RKO (cell line): ENCODE measurements around the gene KRTAP22-1.

ENCODE experiments used
- DNase-seq: peaks from one replicate; pipeline ENCODE4 v3.0.0-alpha.2; 2016; ENCODE audit warnings: low spot score

The KRTAP22-1 gene

DNA sequence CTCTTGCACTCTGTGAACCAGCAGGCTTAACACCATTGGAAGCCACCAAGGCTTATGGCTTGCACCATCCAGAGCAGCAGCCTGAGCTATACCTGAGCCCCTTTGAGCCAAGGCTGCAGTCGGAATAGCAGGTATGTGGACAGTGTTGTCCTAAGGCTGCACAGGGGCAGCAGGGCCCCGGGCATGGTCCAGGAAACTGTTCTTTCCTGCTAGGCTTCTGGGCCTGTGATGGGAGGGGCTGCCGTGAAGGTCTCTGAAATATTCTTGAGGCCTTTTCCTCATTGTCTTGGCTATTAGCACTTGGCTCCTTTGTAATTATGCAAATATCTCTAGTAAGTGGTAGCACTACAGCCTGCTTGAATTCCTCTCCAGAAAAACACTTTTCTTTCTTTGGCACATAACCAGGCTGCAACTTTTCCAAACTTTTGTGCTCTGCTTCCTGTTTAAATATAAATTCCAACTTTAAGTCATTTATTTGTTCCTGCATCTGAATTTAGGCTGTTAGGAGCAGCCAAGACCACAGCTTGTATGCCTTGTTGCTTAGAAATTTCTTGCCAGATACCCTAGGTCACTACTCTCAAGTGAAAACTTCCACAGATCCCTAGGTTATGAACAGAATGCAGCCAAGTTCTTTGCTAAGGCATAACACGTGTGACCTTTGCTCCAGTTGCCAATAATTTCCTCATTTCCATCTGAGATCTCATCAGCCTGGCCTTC lies 24.7 kb downstream of the KRTAP22-1 start:
- DNase-seq, result no peak

DNA sequence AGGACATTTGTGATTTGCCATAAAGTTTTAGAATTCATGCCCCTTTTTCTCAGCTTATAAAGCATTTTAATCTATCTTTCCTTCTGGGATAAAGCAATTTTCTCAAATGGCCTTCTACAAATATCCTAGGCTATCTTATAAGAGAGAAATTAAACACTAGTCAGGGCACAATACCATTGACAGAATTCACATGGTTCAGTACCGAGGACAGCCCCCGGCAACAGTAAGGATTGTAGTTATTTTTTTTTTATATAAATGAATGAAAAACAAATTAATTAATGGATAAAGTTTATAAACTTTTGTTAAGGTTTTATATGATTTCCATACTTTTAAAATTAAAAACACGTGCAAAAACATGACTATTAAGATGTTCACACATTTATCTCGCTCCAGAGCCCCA lies 27.2 kb downstream of the KRTAP22-1 start:
- DNase-seq, result no peak

DNA sequence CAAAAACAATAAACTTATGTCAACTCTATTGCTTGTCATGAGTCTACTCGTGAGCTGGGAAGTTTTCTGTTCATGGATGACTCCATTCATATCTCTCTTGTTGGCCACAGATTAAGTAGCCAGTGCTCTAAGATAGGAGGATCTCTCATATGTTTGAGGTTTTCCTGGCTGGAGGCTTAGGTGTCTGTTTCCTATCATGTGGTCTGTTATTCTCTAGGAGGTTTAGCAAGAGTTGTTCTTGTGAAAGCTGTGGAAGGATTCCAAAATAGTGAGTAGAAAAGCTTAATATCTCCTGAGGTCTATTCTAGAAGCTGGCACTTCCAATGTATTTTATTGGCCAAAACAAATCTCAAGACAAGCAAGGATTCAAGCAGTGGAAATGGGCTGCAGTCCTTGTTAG lies 28.3 kb downstream of the KRTAP22-1 start:
- no peak for DNase-seq

DNA sequence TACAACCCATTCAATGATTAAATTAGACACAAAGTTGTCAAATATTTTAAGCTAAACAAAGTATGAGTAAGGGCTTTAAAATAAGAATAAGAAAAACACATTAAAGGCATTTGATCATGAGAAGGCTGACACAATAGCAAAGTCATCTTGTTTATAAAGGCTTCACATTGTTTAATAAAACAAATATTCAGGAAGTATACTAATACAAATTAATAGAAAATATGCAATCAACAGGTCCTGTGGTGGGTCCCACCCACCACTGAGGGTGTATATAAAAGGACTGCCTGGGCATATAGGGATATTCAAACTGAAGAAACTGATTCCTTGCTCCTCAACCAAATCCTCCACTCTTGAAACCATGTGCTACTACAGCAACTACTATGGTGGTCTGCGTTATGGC lies 34.0 kb downstream of the KRTAP22-1 start, which contains the start of gene KRTAP20-2:
KRTAP20-2 (plus strand) TSS at position 301 of the 400 bp plus-strand sequence; CDS start at position 359, 58 bp downstream.
- DNase-seq, result no peak

DNA sequence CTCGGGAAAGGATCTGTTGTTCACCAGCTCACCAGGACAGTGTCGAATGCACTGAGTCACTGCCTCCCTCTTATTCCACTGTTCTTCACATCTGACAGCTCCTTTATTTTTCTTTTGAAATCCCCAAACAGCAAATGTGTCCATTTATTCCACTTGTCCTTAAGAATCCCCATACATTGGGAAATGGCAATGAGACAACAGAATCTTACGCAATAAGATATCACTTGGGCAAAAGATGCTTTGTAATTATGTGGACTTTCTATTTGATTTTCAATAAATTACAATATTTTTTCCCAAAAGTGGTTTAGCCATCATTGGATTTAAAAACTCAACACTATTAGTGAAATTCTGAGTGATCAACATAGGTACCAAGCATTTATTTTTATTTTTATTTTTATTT lies 37.8 kb downstream of the KRTAP22-1 start:
- no peak for DNase-seq

DNA sequence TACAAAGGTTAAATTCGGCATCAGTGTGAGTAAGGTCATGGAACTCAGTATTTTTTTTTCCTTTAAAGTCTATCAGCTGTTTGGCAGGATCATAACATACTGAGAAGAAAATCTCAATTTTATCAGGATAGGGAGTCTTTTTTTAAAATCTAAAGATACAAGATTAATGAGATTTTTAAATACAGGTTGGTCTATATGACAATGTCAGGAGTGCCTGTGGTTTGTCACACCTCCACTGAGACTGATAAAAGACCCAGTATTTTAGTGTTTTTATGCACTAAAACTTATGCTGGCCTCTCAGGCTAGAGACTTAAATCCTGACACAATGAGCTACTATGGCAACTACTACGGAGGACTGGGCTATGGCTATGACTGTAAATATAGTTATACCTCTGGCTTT lies 41.7 kb downstream of the KRTAP22-1 start, which contains the start of gene KRTAP20-3:
KRTAP20-3 (plus strand) TSS at position 301 of the 400 bp plus-strand sequence.
- no peak for DNase-seq

DNA sequence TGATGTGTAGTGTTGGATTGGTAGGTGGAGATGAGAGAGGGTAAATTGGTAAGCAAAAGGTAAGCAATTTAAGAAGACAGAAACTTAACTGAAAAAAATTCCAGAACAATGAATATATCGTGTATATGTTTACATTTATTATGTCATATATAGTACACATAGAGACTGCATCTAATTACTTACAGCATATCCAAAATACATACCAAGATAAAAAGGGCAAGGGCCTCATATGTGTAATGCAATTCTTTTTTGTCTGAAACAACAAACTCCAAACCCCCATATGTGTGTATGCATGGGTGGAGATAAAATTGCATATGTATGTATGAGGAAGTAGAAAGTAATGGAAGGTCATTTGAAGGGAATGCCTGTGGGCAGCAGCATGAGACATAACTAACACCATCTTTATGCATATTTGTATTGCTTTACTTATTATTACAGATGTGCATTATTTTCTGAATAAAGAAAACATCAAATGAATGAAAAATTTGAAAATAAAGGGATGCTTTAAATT lies 46.1 kb downstream of the KRTAP22-1 start:
- DNase-seq, result no peak
